Activated T-helper 1 cell treated with anti-CD3 and anti-CD28 coated beads, Interleukin-12 subunit alpha, Interleukin-12 subunit beta, Interleukin-2, Interleukin-4 antibody, amounts not matched to agents 30 ng/mL and 10 ng/mL and 1 ng/mL, durations not matched to agents 14 hours and 24 hours and 36 hours (primary cell): ENCODE results near the gene CCPG1. TPM values are rescaled to one million over a fixed set of nuclear protein-coding genes. Genes with fewer than 3 reads are reported as not detected.

Source experiments
- DNase-seq: peaks from one replicate; pipeline ENCODE4 v3.0.0; 2021; ENCODE audit warnings: low spot score
- H3K27ac Mint-ChIP-seq: one replicate; pipeline ENCODE4 v1.8.0; 2021; ENCODE audit warnings: mild to moderate bottlenecking, mixed read lengths
- H3K27me3 Mint-ChIP-seq: one replicate; pipeline ENCODE4 v1.8.0; 2022; ENCODE audit warnings: mild to moderate bottlenecking, moderate library complexity, mixed read lengths; ENCODE audit not compliant: insufficient read depth
- H3K36me3 Mint-ChIP-seq: one replicate; pipeline ENCODE4 v1.8.0; 2021; ENCODE audit warnings: low read depth, mixed read lengths
- H3K4me1 Mint-ChIP-seq: one replicate; pipeline ENCODE4 v1.8.0; 2021; ENCODE audit warnings: low read depth, mixed read lengths
- H3K4me3 Mint-ChIP-seq: one replicate; pipeline ENCODE4 v1.8.0; 2021; ENCODE audit warnings: mild to moderate bottlenecking, moderate library complexity, mixed read lengths
- H3K9me3 Mint-ChIP-seq: one replicate; pipeline ENCODE4 v1.8.0; 2021; ENCODE audit warnings: mixed read lengths
- intact Hi-C: fragments of 100-400 bp; cut with micrococcal nuclease; formaldehyde crosslinking; loops from one replicate; pipeline ENCODE4 v1.15.1; 2024
- total RNA-seq: library from RNA; stranded (reverse); gene quantifications from 2 replicates; pipeline ENCODE4 v1.2.3, GENCODE V29; 2022

The CCPG1 gene
- total RNA-seq, 1 donor from 2014 or later, result 15.0 TPM

- no peak overlapping the region for H3K4me3 Mint-ChIP-seq
- intact Hi-C loops, result no loop called here
- H3K27ac Mint-ChIP-seq, result no peak overlapping the region
Observed at GRCh38 chr15:55334371-55334770, 73.8 kb downstream of the CCPG1 start.

GRCh38 chr15:55327387-55327786 lies 80.8 kb downstream of the CCPG1 start:
- DNase-seq, result no peak
- peaks cover 19% of the 10 kb centered on the region for H3K36me3 Mint-ChIP-seq
- peaks cover 13% of the 10 kb centered on the region for H3K4me1 Mint-ChIP-seq
- no peaks in the 10 kb centered on the region for H3K9me3 Mint-ChIP-seq
- no peaks in the 10 kb centered on the region for H3K27me3 Mint-ChIP-seq
- H3K4me3 Mint-ChIP-seq, result no peak overlapping the region
- no peak overlapping the region for H3K27ac Mint-ChIP-seq
- intact Hi-C loops, result no loop called here

More at GRCh38 chr15:55334371-55334770, 73.8 kb downstream of the CCPG1 start:
- Mint-ChIP-seq H3K4me1 (no peaks in the 10 kb centered on the region), H3K27me3 (no peaks in the 10 kb centered on the region), H3K36me3 (peaks cover 32% of the 10 kb centered on the region), H3K9me3 (no peaks in the 10 kb centered on the region)
- no peak for DNase-seq

GRCh38 chr15:55322467-55322866 lies 85.7 kb downstream of the CCPG1 start:
- H3K9me3 Mint-ChIP-seq, result no peaks in the 10 kb centered on the region
- H3K36me3 Mint-ChIP-seq, result peaks cover 17% of the 10 kb centered on the region
- H3K27ac Mint-ChIP-seq, result no peak overlapping the region
- H3K27me3 Mint-ChIP-seq, result no peaks in the 10 kb centered on the region
- DNase-seq, result no peak
- intact Hi-C loops, result no loop called here
- no peak overlapping the region for H3K4me3 Mint-ChIP-seq
- H3K4me1 Mint-ChIP-seq, result peaks cover 38% of the 10 kb centered on the region

GRCh38 chr15:55320963-55321362 lies 87.2 kb downstream of the CCPG1 start:
- H3K27ac Mint-ChIP-seq, result no peak overlapping the region

GRCh38 chr15:55320238-55320550 lies 88.0 kb downstream of the CCPG1 start:
- H3K4me3 Mint-ChIP-seq, result peak overlapping the region; percentile 100
- H3K27ac Mint-ChIP-seq, result peak overlapping the region; percentile 40
- peaks cover 51% of the 10 kb centered on the region for H3K4me1 Mint-ChIP-seq
- DNase-seq, result no peak
- H3K9me3 Mint-ChIP-seq, result no peaks in the 10 kb centered on the region
- H3K36me3 Mint-ChIP-seq, result peaks cover 25% of the 10 kb centered on the region
- H3K27me3 Mint-ChIP-seq, result no peaks in the 10 kb centered on the region
- intact Hi-C loops, result no loop called here

More at GRCh38 chr15:55320963-55321362, 87.2 kb downstream of the CCPG1 start:
- DNase-seq, result no peak
- Mint-ChIP-seq H3K36me3 (peaks cover 20% of the 10 kb centered on the region), H3K27me3 (no peaks in the 10 kb centered on the region), H3K4me3 (no peak overlapping the region), H3K9me3 (no peaks in the 10 kb centered on the region), H3K4me1 (peaks cover 46% of the 10 kb centered on the region)
- intact Hi-C loops, result no loop called here

- no peak for DNase-seq
Observed at GRCh38 chr15:55319537-55320237, 88.5 kb downstream of the CCPG1 start.

GRCh38 chr15:55318588-55319494 lies 89.3 kb downstream of the CCPG1 start, which contains the start of the genes PIGB and PIGBOS1:
PIGB (plus strand) TSS chr15:55319222; CDS start chr15:55319251, 29 bp downstream.
PIGBOS1 (minus strand) TSS chr15:55319123; CDS start chr15:55317792, 1,331 bp downstream.
- Mint-ChIP-seq H3K36me3 (peaks cover 32% of the 10 kb centered on the region), H3K27me3 (no peaks in the 10 kb centered on the region), H3K4me3 (peak within 1 kb of the TSS; percentile 100), H3K27ac (peak within 1 kb of the TSS; percentile 99), H3K4me1 (peaks cover 63% of the 10 kb centered on the region), H3K9me3 (no peaks in the 10 kb centered on the region)
- intact Hi-C loops, result loop anchor here (1.0 to 10.0 kb wide), 6 partner anchors 29 to 926 kb away; partner anchors contain the start of genes CCPG1, PIERCE2 and RFX7
- DNase-seq, result peak; percentile 78

More at GRCh38 chr15:55319537-55320237, 88.5 kb downstream of the CCPG1 start:
- peaks cover 30% of the 10 kb centered on the region for H3K36me3 Mint-ChIP-seq
- peak overlapping the region; percentile 100 for H3K4me3 Mint-ChIP-seq
- H3K27ac Mint-ChIP-seq, result peak overlapping the region; percentile 99
- H3K27me3 Mint-ChIP-seq, result no peaks in the 10 kb centered on the region
- intact Hi-C loops, result loop anchor here (1.0 to 10.0 kb wide), 6 partner anchors 29 to 925 kb away; partner anchors contain the start of genes CCPG1, PIERCE2 and RFX7
- H3K4me1 Mint-ChIP-seq, result peaks cover 56% of the 10 kb centered on the region
- no peaks in the 10 kb centered on the region for H3K9me3 Mint-ChIP-seq

Other genes starting within 250 kb of the CCPG1 start
- 111 and 116 TPM in 2 replicates for gene RSL24D1, start 211.4 kb downstream of the CCPG1 start, total RNA-seq
- gene RAB27A, start 118.5 kb downstream of the CCPG1 start, total RNA-seq, result 98.6 and 100 TPM in 2 replicates
- gene PIGBOS1, start 89.2 kb downstream of the CCPG1 start, total RNA-seq, result 10.3 and 11.8 TPM in 2 replicates
- gene PIGB, start 89.1 kb downstream of the CCPG1 start, total RNA-seq, result 14.0 and 19.9 TPM in 2 replicates
- gene PIERCE2, start 136 bp upstream of the CCPG1 start, total RNA-seq, result not detected in 2 replicates
- gene DNAAF4, start 99.9 kb upstream of the CCPG1 start, total RNA-seq, result not detected in 2 replicates
- not detected in 2 replicates for gene PYGO1, start 180.0 kb upstream of the CCPG1 start, total RNA-seq